Stimulated activated CD8-positive, alpha-beta memory T cell treated with anti-CD3 and anti-CD28 coated beads, Interleukin-7, amount 100 ng/mL, for 48 hours (primary cell): ENCODE measurements around the gene MUC15.

Experiments
- DNase-seq, 2 donors: peaks; one replicate each; pipeline ENCODE4 v3.0.0-alpha.2; 2020; ENCODE audit warnings: low read depth in 1 of 2; ENCODE audit errors: extremely low read depth in 1 of 2

MUC15 gene

DNA sequence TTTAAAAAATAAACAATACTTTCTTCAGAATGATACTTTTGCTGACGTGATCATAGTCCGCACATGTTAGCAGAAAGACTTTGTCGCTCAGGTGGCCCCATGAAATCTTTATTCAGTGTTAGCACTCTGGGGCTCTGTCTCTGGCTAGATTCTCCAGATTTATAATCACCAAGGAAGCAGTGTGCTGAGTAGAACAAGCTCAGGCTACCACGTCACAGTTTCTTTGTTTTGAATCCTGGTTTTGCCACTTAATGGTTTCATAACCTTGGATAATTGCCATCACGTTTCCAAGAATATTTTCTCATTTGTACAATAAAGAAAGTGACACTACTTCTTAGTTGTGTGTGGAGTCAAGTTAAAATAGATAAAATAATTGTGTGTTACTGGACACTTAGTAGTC, 3.9 kb upstream of the MUC15 start:
- no peak for DNase-seq

GRCh38 chr11:26573896-26574295, 1.8 kb upstream of the MUC15 start:
- no peak for DNase-seq

GRCh38 chr11:26572770-26573402, 823 bp upstream of the MUC15 start:
- no peak for DNase-seq

DNA sequence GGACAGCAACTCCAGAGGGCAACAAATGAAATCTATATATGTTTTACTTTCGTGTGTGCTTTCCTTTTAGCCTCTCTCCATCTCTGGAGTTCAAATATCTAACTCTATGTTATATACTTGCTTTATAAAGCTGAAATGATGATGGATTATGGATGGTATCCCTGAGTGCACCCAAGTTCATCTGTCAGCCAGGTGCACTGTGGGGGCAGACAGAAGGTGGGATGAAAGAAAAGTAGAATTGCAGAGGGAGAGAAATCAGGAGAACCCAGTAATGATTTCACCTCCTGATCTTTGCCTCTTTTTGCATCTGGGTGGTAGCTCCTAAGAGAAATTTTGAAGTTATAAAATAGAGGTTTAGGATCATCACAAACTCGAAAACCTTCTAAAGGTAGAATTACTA, 2.4 kb downstream of the MUC15 start:
- DNase-seq = no peak

DNA sequence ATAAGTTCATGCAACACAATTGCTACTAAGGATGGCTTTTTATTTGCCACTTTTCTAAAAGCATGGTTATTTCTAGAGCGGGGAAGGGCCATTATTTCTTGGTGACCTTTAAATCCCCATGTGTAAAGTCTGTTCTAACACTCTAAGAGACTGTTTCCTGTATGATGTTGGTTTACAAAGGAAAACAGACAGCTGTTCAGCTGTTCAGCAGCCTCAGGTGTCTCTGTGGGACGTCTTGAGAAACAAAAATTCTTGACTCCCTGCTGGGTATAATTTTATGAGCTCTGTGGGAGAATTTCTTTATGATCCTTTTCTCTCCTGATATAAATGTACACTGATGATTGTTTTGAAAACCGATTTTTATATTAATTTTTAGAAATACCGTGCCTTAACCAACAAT, 13.9 kb downstream of the MUC15 start:
- DNase-seq = no peak

DNA sequence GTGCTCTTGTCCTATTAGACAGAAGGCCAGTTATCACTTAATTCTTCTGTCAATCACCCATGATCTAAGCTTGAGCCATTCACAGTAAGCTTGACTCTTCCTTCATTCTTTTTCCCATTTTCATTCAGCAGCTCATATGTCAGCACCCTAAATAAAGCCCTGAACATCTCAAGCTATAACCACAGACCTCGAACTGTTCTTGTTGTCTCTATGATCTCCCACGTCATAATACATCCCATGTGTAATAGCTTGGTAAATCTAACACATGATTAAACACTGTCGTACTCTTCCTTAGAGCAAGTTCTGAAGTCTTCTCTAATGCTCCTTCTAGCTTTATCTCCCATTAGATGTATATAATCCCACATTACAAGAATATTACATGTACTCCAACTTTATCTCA, 14.4 kb downstream of the MUC15 start:
- DNase-seq = no peak

DNA sequence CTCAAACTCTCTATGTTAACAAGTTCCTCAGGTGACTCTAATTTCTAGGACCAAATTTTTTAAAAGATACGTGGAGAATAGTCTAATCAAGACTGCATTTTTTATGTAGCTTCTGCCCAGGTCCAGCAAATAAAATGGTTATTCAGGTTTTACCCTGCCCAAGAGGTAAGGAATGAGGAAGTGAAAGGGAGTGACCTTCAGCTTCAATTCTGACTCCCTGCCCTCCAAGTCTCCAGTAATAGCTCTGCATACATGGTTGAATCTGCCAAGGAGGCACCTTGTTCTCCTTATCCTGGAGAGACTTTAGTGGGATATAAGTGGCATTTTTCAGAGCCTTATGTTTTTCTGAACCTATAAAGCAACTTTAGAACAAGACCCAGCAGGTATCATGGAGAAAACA, 15.5 kb downstream of the MUC15 start:
- no peak for DNase-seq

DNA sequence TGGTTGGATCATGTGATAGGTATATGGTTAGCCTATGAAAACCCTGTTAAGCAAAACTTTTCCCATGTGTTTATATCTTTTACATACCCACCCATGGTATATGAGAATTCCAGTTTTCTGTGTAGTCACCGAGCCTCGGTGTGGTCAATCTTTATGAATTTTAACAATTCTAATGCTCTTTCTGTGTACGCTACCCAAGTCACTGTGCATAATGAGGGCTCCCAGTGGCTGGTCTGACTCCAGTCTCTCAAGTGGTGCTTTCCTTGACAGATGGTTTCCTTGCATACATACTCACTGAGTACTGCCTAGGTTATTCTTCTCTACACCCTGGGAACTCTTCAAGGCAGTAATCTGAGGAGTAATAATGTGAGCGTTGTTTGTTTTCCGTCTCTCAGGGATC, 17.6 kb downstream of the MUC15 start:
- no peak for DNase-seq

DNA sequence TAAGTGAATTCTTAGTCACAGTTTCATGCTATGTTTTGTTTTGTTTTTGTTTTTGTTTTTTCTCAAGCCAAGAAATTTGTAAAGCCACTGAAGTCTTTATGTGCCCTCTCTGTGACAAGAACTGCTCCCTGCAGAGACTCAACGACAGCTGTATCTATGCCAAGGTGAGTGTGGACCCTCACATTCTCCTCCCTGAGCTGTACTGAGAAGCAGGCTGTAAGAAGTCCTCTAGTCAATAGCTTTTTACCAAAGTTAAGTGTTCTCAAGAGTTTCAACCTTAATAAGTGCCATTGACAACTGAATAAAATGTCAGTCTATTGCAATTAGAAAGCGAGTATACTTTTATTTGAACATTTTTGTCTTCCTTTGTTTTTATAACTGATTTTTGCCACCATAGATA, 18.9 kb downstream of the MUC15 start:
- DNase-seq = no peak

- DNase-seq = no peak
Measured at GRCh38 chr11:26551186-26551801, 20.8 kb downstream of the MUC15 start.

- no peak for DNase-seq
Measured at GRCh38 chr11:26550022-26550421, 22.0 kb downstream of the MUC15 start.

- DNase-seq = no peak
Measured at GRCh38 chr11:26549176-26549575, 22.9 kb downstream of the MUC15 start.

- DNase-seq = no peak
Measured at GRCh38 chr11:26541870-26542269, 30.2 kb downstream of the MUC15 start.

DNA sequence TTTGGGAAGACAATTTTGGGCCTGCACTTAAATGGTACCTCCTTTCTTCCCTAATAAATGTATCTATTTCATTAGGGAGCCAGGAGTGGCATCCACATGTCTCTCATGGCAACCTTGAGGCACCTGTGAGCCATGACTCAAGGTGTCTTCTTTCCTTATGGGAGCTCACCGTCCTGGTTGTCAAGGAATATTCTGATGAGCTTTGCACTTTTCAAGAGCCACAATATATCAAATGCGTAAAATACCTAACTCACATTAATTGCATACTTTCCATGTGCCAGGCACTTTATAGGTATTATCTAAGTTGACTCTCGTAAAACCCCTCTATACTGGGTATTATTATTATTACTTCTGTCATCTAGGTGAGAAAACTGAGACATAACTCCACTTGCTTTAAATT, 32.5 kb downstream of the MUC15 start:
- DNase-seq = no peak

DNA sequence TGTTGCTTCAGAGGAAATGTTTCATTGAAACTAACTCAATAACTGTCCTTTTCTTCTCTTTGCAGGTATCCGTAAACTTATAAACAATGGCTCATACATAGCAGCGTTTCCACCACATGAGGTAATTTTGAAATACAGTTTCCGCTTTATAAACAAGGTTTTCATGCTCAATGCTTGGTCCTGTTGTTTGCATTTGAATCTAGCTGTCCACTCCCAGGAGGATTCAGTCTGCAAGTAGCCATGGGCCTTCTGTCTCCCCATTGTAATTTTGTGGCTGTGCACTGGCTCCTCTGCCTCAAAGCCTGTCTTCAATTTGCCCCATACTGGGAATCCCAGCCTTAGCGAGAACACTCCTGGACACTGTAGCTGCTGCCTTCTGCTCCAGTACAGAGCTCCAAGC, 34.7 kb downstream of the MUC15 start:
- no peak for DNase-seq

GRCh38 chr11:26527685-26528084, 44.4 kb downstream of the MUC15 start:
- DNase-seq = no peak

GRCh38 chr11:26522912-26523610, 49.0 kb downstream of the MUC15 start:
- no peak for DNase-seq

DNA sequence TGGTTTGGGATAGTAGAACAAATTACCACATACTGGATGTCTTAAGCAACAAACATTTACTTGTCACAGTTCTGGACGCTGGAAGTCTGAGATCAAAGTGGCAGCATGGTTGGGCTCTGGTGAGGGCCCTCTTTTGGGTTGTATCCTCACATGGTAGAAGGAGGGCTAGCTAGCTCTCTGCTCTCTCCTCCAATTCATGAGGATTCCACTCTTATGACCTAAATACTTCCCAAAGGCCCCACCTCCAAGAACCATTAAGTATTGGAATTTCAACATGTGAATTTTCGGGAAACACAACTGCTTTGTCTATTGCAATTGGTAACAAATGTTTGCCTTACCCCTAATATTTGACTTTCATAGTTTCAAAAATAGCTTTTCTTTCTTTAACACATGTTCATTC, 52.6 kb downstream of the MUC15 start:
- no peak for DNase-seq

DNA sequence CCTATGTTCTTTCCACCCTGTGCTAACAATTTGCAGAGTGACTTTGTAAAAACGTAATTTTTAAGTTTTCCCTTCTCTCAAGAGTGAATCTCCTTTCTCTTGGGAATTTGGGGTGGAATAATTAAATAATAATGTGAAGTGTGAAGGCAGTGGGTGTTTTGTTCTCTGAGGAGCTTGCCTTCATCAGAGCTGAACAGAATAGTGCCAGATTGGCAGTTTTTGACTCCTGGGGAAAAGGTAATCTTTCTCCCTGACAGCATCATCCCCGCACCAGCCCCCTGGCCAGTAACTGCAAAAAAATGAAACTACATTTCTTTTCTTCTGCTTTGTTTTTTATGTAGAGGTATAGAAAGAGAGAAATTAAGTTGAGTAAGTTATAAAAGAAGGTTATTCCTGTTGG, 59.9 kb downstream of the MUC15 start:
- no peak for DNase-seq

DNA sequence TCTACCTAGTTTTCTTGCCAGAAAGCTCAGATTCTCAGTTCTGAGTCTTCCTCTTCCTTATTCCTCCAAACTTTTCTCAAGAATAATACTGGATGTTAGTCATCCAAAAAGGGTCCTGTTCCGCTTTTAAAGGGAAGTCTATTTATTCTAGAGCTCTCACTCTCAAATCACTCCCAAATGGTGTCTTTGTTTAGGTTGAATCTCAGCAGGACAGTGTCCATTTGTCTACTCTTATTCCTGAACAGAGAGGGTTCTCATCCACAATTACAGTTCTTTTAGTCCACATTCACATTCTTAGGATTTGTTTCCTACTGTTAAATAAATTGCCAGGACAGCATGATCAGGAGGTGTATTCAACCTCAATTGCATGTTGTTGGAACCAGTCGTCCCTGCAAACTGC, 61.3 kb downstream of the MUC15 start:
- no peak for DNase-seq

DNA sequence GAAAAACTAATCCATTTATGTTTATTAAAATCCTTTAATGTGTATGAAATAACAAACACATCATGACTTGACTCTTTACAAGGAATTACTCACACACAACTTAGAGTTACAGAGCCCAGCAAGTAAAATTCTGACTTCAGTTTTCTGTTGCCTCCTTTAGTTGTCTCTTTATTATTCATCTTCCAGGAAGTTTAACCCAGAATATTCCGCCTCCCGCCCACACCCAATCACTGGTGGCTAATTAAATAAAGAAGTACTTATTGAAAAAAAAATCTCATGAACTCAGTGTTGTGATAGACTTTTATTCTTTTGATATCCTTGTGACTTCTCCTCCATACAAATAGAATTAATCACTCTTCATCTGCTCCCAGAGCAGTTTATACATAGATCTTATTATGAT, 61.9 kb downstream of the MUC15 start:
- no peak for DNase-seq
